Psoas muscle (tissue), 8 donors: ENCODE data around the gene TSHZ2. TPM values are rescaled to one million over a fixed set of nuclear protein-coding genes. Genes with fewer than 3 reads are reported as not detected.
A peak's percentile ranks its signal among the peaks of the same experiment; 100 is the strongest.

Experiments
- ATAC-seq, 4 donors: fragments of 200-7000 bp; cut with Tn5 transposase; one replicate each; pipeline ENCODE4 v1.9.1; 2020; ENCODE audit warnings: moderate library complexity in 3 of 4, mild to moderate bottlenecking in 2 of 4
- DNase-seq, 2 donors: peaks; one replicate each; pipeline ENCODE4 v3.0.0-alpha.2; 2020
- H3K27ac ChIP-seq: fragments of 200-600 bp; one replicate; pipeline ENCODE4 v1.8.0; 2022
- H3K27me3 ChIP-seq, 3 donors: fragments of 200-600 bp in 1 of 3; one replicate each; pipeline versions ENCODE4 v1.6.1 to v1.8.0; 2013 to 2022; ENCODE audit warnings: low read length in 2 of 3, mild to moderate bottlenecking in 2 of 3, moderate library complexity in 1 of 3; ENCODE audit not compliant: insufficient read depth in 3 of 3
- H3K36me3 ChIP-seq, 2 donors: fragments of 200-600 bp in 1 of 2; one replicate each; pipeline versions ENCODE4 v1.6.1 to v1.8.0; 2013 to 2022; ENCODE audit warnings: low read depth in 1 of 2, mild to moderate bottlenecking in 1 of 2, moderate library complexity in 1 of 2; ENCODE audit not compliant: insufficient read depth in 1 of 2
- H3K4me1 ChIP-seq: fragments of 200-600 bp; one replicate; pipeline ENCODE4 v1.8.0; 2022
- H3K4me3 ChIP-seq: fragments of 200-600 bp; one replicate; pipeline ENCODE4 v1.8.0; 2022; ENCODE audit warnings: mild to moderate bottlenecking
- H3K9me3 ChIP-seq: fragments of 200-600 bp; one replicate; pipeline ENCODE4 v1.8.0; 2022
- CTCF ChIP-seq: fragments of 200-600 bp; IDR thresholded peaks from one replicate; pipeline ENCODE4 v1.8.0; 2022; ENCODE audit warnings: antibody characterized with exemption
- WGBS, 3 donors: extraction: QIAGEN DNeasy Blood & Tissue Kit; methylation state at CpG; one replicate each; pipeline versions ENCODE4 v1.1.6 to v1.1.7; 2013; 5-methylcytosine and 5-hydroxymethylcytosine counted together
- intact Hi-C, 2 donors: fragments of 100-400 bp; cut with DNase I; formaldehyde crosslinking; loops; one replicate each; pipeline versions ENCODE4 v1.11.0 to v1.14.2; 2022
- polyA plus RNA-seq, 3 donors: library from polyadenylated mRNA; stranded (reverse); fragments of 200-250 nt; gene quantifications; one replicate each; pipeline ENCODE4 v1.2.3, GENCODE V29; 2013
- total RNA-seq, 4 donors: library from RNA; stranded (reverse); fragmentation: NEBNext Ultra II Directional in 2 of 4; extraction: Animal tissue kit (Norgen Biotek cat#: 25700) in 2 of 4; gene quantifications; one replicate each; pipeline versions ENCODE4 v1.2.1 to v1.2.4, GENCODE V29; 2021 to 2023
- donor health status: healthy with polysubstance abuse.
- donor health status: DM: no; HTN: no; CAD: no; lungs with moderate emphysema.
- donor health status: Bipolar disorder and iron deficiency.
- donor health status: healthy.
- donor health status: DM: yes; HTN: yes; CAD: no.
- donor health status: DM: no; HTN: no; CAD: no.
- donor health status: DM: no; HTN: no; CAD: no.
- donor health status: DM: yes; HTN: yes; CAD: no.

TSHZ2 gene
- total and polyA plus RNA-seq, 7 donors, result 0.39 to 7.5 (median 1.9) TPM

GRCh38 chr20:53389516-53390300 is 417.6 kb downstream of the TSHZ2 start:
- Histone ChIP-seq H3K4me3 (no peak overlapping the region), H3K36me3 (no peaks in the 10 kb centered on the region), H3K27ac (no peak overlapping the region), H3K9me3 (peaks cover 3% of the 10 kb centered on the region), H3K27me3 (no peaks in the 10 kb centered on the region), H3K4me1 (no peaks in the 10 kb centered on the region)
- DNase-seq, result no peak
- 60 to 76% (median 64%) methylated on average over 10 of the region's 10 CpGs for WGBS, 3 donors
- no peak for TF ChIP-seq CTCF
- ATAC-seq, result no peak
- intact Hi-C loops, result no loop called here

GRCh38 chr20:53390770-53391169 is 418.6 kb downstream of the TSHZ2 start:
- Histone ChIP-seq H3K36me3 (no peaks in the 10 kb centered on the region), H3K4me3 (no peak overlapping the region), H3K27me3 (no peaks in the 10 kb centered on the region), H3K4me1 (no peaks in the 10 kb centered on the region), H3K27ac (no peak overlapping the region), H3K9me3 (peaks cover 3% of the 10 kb centered on the region)
- intact Hi-C loops, result no loop called here
- no peak for ATAC-seq
- 77 to 82% (median 78%) methylated on average over 2 of the region's 2 CpGs for WGBS, 3 donors
- no peak for DNase-seq
- TF ChIP-seq CTCF, result no peak

GRCh38 chr20:53394433-53394832 is 422.3 kb downstream of the TSHZ2 start:
- no peaks in the 10 kb centered on the region for H3K36me3 ChIP-seq
- no peak for TF ChIP-seq CTCF
- DNase-seq (no peak), ATAC-seq (no peak)
- no peak overlapping the region for H3K4me3 ChIP-seq
- no peak overlapping the region for H3K27ac ChIP-seq
- no peaks in the 10 kb centered on the region for H3K27me3 ChIP-seq
- H3K9me3 ChIP-seq, result peaks cover 3% of the 10 kb centered on the region
- no peaks in the 10 kb centered on the region for H3K4me1 ChIP-seq
- intact Hi-C loops, result no loop called here

- H3K4me3 ChIP-seq, result no peak overlapping the region
- 44 to 49% (median 49%) methylated on average over 5 of the region's 5 CpGs for WGBS, 3 donors
- DNase-seq (no peak), ATAC-seq (peak in 1 of 4 donors; percentile 38)
- H3K36me3 ChIP-seq, result no peaks in the 10 kb centered on the region
- no peak for TF ChIP-seq CTCF
- no peaks in the 10 kb centered on the region for H3K4me1 ChIP-seq
- no peaks in the 10 kb centered on the region for H3K27me3 ChIP-seq
- H3K9me3 ChIP-seq, result peaks cover 3% of the 10 kb centered on the region
- H3K27ac ChIP-seq, result no peak overlapping the region
- intact Hi-C loops, result no loop called here
Observed at GRCh38 chr20:53395188-53395923, 423.2 kb downstream of the TSHZ2 start.
